ENCODE data around the gene CORO1A.
"Not testable (repeated sequence)": the region's sequence is repeated elsewhere in the genome, so short reads cannot be mapped to it uniquely, and the experiment has no call there.

CORO1A gene

GRCh38 chr16:30157214-30157613 lies 26.2 kb upstream of the CORO1A start:
- WGBS, 2 donors (ENCODE audit: extremely low coverage in 2 of 2, insufficient read length in 2 of 2, insufficient replicate concordance in 1 of 2), result no CpG with 5 or more reads among the region's 1 CpG
- no peaks in the 10 kb centered on the region for H3K79me1 ChIP-seq (ENCODE audit: low read depth, low read length)
- no peak for DNase-seq (ENCODE audit: low spot score)

GRCh38 chr16:30163538-30163937 lies 19.9 kb upstream of the CORO1A start:
- Histone ChIP-seq H3K4me2 (ENCODE audit: insufficient read depth, low read length, poor library complexity, severe bottlenecking) (no peak overlapping the region), H3K27ac (replicated peaks; ENCODE audit: low read length) (no peak overlapping the region), H3K36me3 (replicated peaks in 1 of 2; ENCODE audit: control insufficient read depth in 2 of 2, insufficient read depth in 2 of 2, low read length in 2 of 2) (no peaks in the 10 kb centered on the region), H3K23ac (ENCODE audit: low read depth, low read length, poor library complexity) (no peak overlapping the region), H2AFZ (ENCODE audit: low read length) (no peak overlapping the region), H3K4me1 (ENCODE audit: control insufficient read depth in 2 of 2, insufficient read depth in 1 of 2, low read depth in 1 of 2, low read length in 2 of 2) (no peaks in the 10 kb centered on the region), H3K4me3 (ENCODE audit: low read length in 2 of 2) (no peak overlapping the region), H3K14ac (ENCODE audit: low read length) (no peak overlapping the region), H3K9me3 (replicated peaks in 1 of 2; ENCODE audit: control insufficient read depth in 2 of 2, insufficient read depth in 1 of 2, low read depth in 1 of 2, low read length in 2 of 2) (no peaks in the 10 kb centered on the region), H4K91ac (ENCODE audit: low read depth, low read length, poor library complexity) (no peak overlapping the region), H2BK12ac (ENCODE audit: low read length) (no peak overlapping the region), H3K4ac (ENCODE audit: low read length) (no peak overlapping the region), H3K27me3 (ENCODE audit: control insufficient read depth in 3 of 3, insufficient read depth in 3 of 3, low read depth in 1 of 3, low read length in 3 of 3) (peaks cover 0 to 3% (median 2%) of the 10 kb centered on the region in 3 experiments), H2BK120ac (ENCODE audit: low read depth, low read length) (no peak overlapping the region), H2BK5ac (ENCODE audit: low read length) (no peak overlapping the region), H3K79me1 (ENCODE audit: low read depth, low read length) (no peaks in the 10 kb centered on the region), H3K18ac (ENCODE audit: low read length) (no peak overlapping the region), H4K8ac (ENCODE audit: low read depth, low read length) (no peak overlapping the region), H2AK5ac (ENCODE audit: low read depth, low read length) (no peak overlapping the region), H3K9ac (ENCODE audit: low read depth, low read length, poor library complexity) (no peak overlapping the region), H2BK15ac (ENCODE audit: low read length) (no peak overlapping the region)
- no CpG with 5 or more reads among the region's 3 CpGs for WGBS, 2 donors (ENCODE audit: extremely low coverage in 2 of 2, insufficient read length in 2 of 2, insufficient replicate concordance in 1 of 2)
- no peak for DNase-seq (ENCODE audit: low spot score)

More at GRCh38 chr16:30157214-30157613, 26.2 kb upstream of the CORO1A start:
- Histone ChIP-seq H3K9me3 (replicated peaks in 1 of 2; ENCODE audit: control insufficient read depth in 2 of 2, insufficient read depth in 1 of 2, low read depth in 1 of 2, low read length in 2 of 2) (no peaks in the 10 kb centered on the region), H3K14ac (ENCODE audit: low read length) (no peak overlapping the region), H3K36me3 (replicated peaks in 1 of 2; ENCODE audit: control insufficient read depth in 2 of 2, insufficient read depth in 2 of 2, low read length in 2 of 2) (no peaks in the 10 kb centered on the region), H2AFZ (ENCODE audit: low read length) (no peak overlapping the region), H3K4me3 (ENCODE audit: low read length in 2 of 2) (no peak overlapping the region), H2BK120ac (ENCODE audit: low read depth, low read length) (no peak overlapping the region), H3K4me2 (ENCODE audit: insufficient read depth, low read length, poor library complexity, severe bottlenecking) (no peak overlapping the region), H3K23ac (ENCODE audit: low read depth, low read length, poor library complexity) (no peak overlapping the region), H4K91ac (ENCODE audit: low read depth, low read length, poor library complexity) (no peak overlapping the region), H3K4ac (ENCODE audit: low read length) (no peak overlapping the region), H3K4me1 (ENCODE audit: control insufficient read depth in 2 of 2, insufficient read depth in 1 of 2, low read depth in 1 of 2, low read length in 2 of 2) (no peaks in the 10 kb centered on the region), H2BK5ac (ENCODE audit: low read length) (no peak overlapping the region), H2BK15ac (ENCODE audit: low read length) (no peak overlapping the region), H3K27ac (replicated peaks; ENCODE audit: low read length) (no peak overlapping the region), H3K18ac (ENCODE audit: low read length) (no peak overlapping the region), H3K27me3 (ENCODE audit: control insufficient read depth in 3 of 3, insufficient read depth in 3 of 3, low read depth in 1 of 3, low read length in 3 of 3) (peaks cover 0 to 3% (median 0%) of the 10 kb centered on the region in 3 experiments), H2BK12ac (ENCODE audit: low read length) (no peak overlapping the region), H2AK5ac (ENCODE audit: low read depth, low read length) (no peak overlapping the region), H3K9ac (ENCODE audit: low read depth, low read length, poor library complexity) (no peak overlapping the region), H4K8ac (ENCODE audit: low read depth, low read length) (no peak overlapping the region)

GRCh38 chr16:30166202-30166902 lies 17.1 kb upstream of the CORO1A start:
- Histone ChIP-seq H3K9me3 (replicated peaks in 1 of 2; ENCODE audit: control insufficient read depth in 2 of 2, insufficient read depth in 1 of 2, low read depth in 1 of 2, low read length in 2 of 2) (no peaks in the 10 kb centered on the region), H2AFZ (ENCODE audit: low read length) (no peak overlapping the region), H3K27ac (replicated peaks; ENCODE audit: low read length) (no peak overlapping the region), H2BK5ac (ENCODE audit: low read length) (no peak overlapping the region), H3K9ac (ENCODE audit: low read depth, low read length, poor library complexity) (no peak overlapping the region), H4K91ac (ENCODE audit: low read depth, low read length, poor library complexity) (no peak overlapping the region), H3K23ac (ENCODE audit: low read depth, low read length, poor library complexity) (no peak overlapping the region), H3K27me3 (ENCODE audit: control insufficient read depth in 3 of 3, insufficient read depth in 3 of 3, low read depth in 1 of 3, low read length in 3 of 3) (peaks cover 0 to 3% (median 2%) of the 10 kb centered on the region in 3 experiments), H4K8ac (ENCODE audit: low read depth, low read length) (no peak overlapping the region), H3K36me3 (replicated peaks in 1 of 2; ENCODE audit: control insufficient read depth in 2 of 2, insufficient read depth in 2 of 2, low read length in 2 of 2) (no peaks in the 10 kb centered on the region), H2BK12ac (ENCODE audit: low read length) (no peak overlapping the region), H3K4me1 (ENCODE audit: control insufficient read depth in 2 of 2, insufficient read depth in 1 of 2, low read depth in 1 of 2, low read length in 2 of 2) (peaks cover 0 to 1% of the 10 kb centered on the region in 2 donors), H3K79me1 (ENCODE audit: low read depth, low read length) (no peaks in the 10 kb centered on the region), H2AK5ac (ENCODE audit: low read depth, low read length) (no peak overlapping the region), H3K18ac (ENCODE audit: low read length) (no peak overlapping the region), H2BK15ac (ENCODE audit: low read length) (no peak overlapping the region), H3K4me2 (ENCODE audit: insufficient read depth, low read length, poor library complexity, severe bottlenecking) (no peak overlapping the region), H3K14ac (ENCODE audit: low read length) (no peak overlapping the region), H3K4ac (ENCODE audit: low read length) (no peak overlapping the region), H3K4me3 (ENCODE audit: low read length in 2 of 2) (no peak overlapping the region), H2BK120ac (ENCODE audit: low read depth, low read length) (no peak overlapping the region)
- no CpG with 5 or more reads among the region's 11 CpGs for WGBS, 2 donors (ENCODE audit: extremely low coverage in 2 of 2, insufficient read length in 2 of 2, insufficient replicate concordance in 1 of 2)
- no peak for DNase-seq (ENCODE audit: low spot score)

GRCh38 chr16:30168746-30169145 lies 14.7 kb upstream of the CORO1A start:
- H2BK15ac ChIP-seq (ENCODE audit: low read length); H3K4ac ChIP-seq (ENCODE audit: low read length); H3K9me3 ChIP-seq (replicated peaks in 1 of 2; ENCODE audit: control insufficient read depth in 2 of 2, insufficient read depth in 1 of 2, low read depth in 1 of 2, low read length in 2 of 2); H3K27ac ChIP-seq (replicated peaks; ENCODE audit: low read length); H3K27me3 ChIP-seq (ENCODE audit: control insufficient read depth in 3 of 3, insufficient read depth in 3 of 3, low read depth in 1 of 3, low read length in 3 of 3); H3K79me1 ChIP-seq (ENCODE audit: low read depth, low read length); H3K4me2 ChIP-seq (ENCODE audit: insufficient read depth, low read length, poor library complexity, severe bottlenecking); H2AFZ ChIP-seq (ENCODE audit: low read length); H3K14ac ChIP-seq (ENCODE audit: low read length); H4K8ac ChIP-seq (ENCODE audit: low read depth, low read length); H3K18ac ChIP-seq (ENCODE audit: low read length); H2AK5ac ChIP-seq (ENCODE audit: low read depth, low read length); H4K91ac ChIP-seq (ENCODE audit: low read depth, low read length, poor library complexity); H3K4me1 ChIP-seq (ENCODE audit: control insufficient read depth in 2 of 2, insufficient read depth in 1 of 2, low read depth in 1 of 2, low read length in 2 of 2); H3K23ac ChIP-seq (ENCODE audit: low read depth, low read length, poor library complexity); H3K9ac ChIP-seq (ENCODE audit: low read depth, low read length, poor library complexity); DNase-seq (ENCODE audit: low spot score); H2BK12ac ChIP-seq (ENCODE audit: low read length); H2BK120ac ChIP-seq (ENCODE audit: low read depth, low read length); H3K4me3 ChIP-seq (ENCODE audit: low read length in 2 of 2); H2BK5ac ChIP-seq (ENCODE audit: low read length); H3K36me3 ChIP-seq (replicated peaks in 1 of 2; ENCODE audit: control insufficient read depth in 2 of 2, insufficient read depth in 2 of 2, low read length in 2 of 2): not testable (repeated sequence)
- WGBS, 2 donors (ENCODE audit: extremely low coverage in 2 of 2, insufficient read length in 2 of 2, insufficient replicate concordance in 1 of 2), result no CpG with 5 or more reads among the region's 29 CpGs
